Stimulated activated CD4-positive, alpha-beta T cell treated with anti-CD3 and anti-CD28 coated beads, Interleukin-1b, Interleukin-23, amount 100 ng/mL, for 48 hours (primary cell): ENCODE measurements around the gene PLEKHA5.
A peak's percentile ranks its signal among the peaks of the same experiment; 100 is the strongest.

Experiments
- DNase-seq: peaks from one replicate; pipeline ENCODE4 v3.0.0-alpha.2; 2020

The PLEKHA5 gene

DNA sequence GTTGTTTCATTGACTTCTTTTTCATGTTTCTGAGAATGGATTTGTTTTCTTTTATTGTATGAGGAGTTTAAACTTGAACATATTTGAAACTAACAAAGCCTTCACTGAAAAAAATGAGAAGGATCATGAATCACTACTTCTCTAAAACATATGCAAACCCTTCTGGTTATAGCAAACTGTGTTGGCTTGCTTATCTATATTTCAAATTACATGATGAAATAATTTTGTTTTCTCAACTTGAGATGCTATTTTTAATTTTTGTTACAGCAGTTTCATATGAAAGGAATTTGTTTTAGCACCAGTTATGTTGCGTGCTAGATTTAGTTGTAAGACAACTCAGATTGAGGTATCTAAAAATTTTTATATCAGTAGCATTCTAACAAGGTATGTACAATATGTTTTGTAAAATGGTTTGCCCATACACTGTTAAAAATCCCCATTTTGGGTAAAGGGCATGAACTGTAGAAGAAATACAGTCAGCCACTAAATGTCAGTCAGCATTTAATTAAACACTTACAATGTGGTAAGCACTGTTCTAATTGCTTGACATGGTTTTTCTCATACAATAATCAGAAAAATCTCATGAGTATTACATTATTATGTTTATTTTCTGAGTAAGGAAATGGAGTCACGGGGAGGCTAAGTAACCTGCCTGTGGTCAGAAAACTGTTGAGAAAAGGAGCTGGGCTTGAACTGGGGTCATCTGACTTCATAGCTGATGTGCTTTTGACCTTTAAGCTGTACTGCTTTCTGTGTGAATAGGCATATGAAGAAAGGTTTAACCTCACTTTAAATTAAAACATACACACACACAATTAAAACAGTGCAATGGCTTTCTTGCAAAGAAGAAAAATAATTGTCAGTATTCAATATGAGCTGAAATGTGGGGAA, 105.7 kb downstream of the PLEKHA5 start:
- DNase-seq: no peak

DNA sequence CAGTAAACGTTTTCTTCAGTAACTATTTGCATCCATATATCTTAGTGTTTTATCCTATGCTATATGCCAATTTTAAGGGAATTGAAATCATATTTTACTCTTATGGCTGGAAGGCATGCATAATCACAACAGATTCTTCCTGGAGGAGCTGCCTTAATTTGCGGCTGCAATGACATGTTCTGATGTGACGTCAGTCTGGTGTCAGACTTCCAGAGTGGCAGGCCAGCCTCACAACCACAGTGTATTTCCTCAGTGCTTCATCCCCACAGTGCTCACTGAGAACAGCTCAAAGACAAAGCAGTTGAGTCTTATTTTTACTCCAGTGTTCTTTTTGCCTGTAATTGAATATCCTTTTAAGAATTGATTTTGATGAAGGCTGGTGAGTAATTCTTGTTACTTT, 107.1 kb downstream of the PLEKHA5 start:
- DNase-seq: no peak

DNA sequence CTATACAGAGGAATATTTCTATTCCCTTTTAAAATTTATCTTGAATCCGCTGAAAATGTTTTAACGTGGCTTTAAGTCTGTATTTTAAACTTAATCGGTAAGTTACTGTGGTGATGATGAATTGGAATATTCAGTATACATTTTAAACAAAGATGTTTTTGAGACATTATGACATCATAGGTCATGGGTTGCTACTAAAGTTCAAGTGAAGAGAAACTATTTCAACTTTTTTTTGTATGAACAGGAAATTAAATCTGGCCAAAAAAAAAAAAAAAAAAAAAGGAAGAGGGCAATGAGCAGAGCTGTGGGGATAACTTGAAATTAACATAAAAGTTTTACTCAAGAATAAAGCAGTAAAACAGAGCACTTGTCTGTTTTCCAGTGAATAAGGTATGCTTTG, 109.0 kb downstream of the PLEKHA5 start:
- DNase-seq: no peak

DNA sequence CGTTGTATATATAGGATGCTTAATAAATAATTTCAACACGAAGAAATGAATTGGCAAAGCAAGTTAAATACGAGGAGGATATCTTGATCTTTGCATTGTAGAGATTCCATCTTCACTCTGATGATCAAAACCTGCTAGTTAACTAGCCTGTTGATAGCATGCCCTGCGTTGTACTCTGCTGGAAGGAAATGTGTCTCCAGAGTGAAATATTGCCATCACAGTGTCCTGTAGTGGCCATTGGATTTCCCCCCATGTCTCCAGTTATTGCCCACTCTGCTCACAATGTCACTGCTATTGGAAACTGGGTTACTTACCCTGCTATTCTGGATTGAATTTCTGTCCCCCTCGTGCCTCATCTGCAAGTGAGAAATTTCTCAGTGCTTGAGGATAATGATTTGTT, 109.6 kb downstream of the PLEKHA5 start:
- DNase-seq: no peak

DNA sequence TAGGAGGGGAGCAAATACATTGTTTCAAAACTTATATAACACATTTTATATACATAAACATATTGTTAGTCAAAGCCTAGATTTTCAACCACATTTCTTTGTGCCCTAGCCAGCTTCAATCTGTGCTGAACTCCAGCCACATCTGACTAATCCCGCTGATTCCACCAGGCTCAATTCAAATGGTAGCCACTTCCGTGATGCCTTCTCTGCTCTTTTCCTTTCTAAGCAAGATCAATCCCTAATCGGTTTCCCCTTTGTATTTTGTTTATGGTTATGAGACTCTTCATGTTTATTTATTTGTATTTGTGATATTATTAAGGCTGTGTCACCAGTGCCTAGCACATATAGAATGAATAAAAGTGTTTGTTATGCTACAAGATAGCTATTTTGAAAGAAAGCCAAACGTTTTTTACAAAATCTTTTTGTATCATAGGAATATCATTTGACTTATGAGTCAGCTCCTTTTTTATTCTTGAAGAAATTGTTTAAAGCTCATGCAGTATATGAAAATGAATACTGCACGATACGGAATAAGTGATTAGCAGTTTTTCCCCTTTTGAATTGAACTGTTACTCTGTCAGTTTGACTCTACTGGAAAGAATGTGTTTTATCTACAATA, 110.2 kb downstream of the PLEKHA5 start:
- no peak for DNase-seq

DNA sequence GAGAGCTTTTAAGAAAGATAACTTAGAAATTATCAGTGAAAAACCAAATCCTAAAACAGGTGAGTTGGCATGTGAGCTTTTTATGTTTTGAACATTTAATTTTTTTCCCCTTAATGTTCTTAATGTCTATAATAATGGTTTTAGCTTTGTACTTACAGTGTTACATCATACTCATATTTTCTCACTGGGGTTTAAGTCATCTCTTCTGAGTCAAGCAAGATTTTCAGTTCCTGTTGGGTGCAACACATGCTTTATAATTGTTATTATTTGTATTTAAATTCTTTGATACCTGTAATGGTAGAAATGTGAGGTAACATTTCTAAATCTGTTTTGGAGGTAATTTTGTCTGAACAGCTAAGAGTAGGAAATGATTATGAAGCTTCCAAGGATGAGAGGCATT, 113.0 kb downstream of the PLEKHA5 start:
- DNase-seq: no peak

DNA sequence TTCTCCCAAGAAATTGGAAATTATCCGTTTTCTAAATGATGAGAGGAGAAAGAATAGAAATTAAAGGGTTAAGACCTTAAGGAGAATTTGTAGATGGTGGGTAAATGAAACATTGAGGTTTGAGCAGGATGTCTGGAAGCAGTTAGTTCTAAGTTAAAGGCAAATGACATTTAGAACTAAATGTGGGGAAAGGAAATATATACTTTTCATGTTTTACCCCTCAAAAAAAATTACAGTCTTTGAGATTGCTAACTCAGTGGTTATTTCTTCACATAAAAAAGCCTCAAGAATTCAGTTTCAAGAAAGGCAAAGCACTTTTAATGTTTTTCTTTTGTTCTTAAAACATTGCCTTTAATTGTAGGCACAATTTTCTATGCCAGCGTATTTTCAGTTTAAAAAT, 114.0 kb downstream of the PLEKHA5 start:
- DNase-seq: no peak

DNA sequence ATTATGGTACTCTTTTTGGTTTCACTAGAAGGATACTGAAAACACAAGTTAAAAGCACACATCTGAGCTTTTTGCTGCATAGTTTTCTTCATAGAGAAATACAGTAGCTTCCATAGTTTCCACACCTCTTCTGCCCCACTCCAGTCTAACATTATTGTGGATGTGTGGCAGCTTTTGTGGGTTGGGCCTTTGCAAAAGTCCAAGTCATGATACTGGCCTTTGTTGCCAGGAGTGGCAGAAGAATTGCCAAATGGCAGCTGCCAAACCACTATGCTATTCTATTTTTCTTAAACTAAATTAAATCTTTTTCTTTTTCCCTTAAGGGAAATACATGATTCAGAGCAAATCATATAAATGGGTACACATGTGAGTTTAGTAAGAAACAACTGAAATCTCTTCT, 114.8 kb downstream of the PLEKHA5 start:
- DNase-seq: no peak

DNA sequence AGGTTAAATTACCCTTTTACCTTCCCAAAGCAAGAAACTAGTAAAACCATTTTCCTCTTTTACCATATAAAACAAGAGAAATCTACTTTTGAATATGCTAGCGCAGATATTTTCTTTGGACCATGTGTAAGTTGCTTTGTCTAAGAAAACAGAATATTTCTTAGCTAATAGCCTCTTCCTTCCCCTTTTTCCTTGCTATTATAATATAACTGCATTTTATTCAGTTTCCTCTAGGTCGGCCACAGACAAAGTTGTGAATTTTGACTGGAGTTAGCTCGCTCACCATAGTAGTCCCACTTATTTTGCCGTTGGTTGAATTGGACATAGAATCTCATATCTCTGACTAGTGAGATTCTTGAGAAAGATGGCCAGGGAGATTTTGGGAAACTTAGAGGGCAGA, 115.6 kb downstream of the PLEKHA5 start:
- no peak for DNase-seq

DNA sequence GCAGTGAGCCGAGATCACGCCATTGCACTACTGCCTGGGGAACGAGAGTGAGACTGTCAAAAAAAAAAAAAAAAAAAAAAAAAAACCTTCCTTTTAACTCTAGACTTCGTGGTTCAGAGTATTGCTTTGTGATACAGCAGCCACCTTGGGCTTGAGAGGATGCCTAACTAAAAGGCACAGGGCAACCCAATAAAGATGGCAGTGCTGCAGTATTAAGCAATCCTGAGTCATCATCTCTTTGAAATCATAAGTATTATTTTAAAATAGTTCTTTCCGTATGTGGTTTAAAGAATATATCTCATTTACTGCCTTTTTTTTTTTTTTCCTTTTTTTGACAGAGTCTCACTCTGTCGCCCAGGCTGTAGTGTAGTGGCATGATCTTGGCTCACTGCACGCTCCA, 116.1 kb downstream of the PLEKHA5 start:
- no peak for DNase-seq

DNA sequence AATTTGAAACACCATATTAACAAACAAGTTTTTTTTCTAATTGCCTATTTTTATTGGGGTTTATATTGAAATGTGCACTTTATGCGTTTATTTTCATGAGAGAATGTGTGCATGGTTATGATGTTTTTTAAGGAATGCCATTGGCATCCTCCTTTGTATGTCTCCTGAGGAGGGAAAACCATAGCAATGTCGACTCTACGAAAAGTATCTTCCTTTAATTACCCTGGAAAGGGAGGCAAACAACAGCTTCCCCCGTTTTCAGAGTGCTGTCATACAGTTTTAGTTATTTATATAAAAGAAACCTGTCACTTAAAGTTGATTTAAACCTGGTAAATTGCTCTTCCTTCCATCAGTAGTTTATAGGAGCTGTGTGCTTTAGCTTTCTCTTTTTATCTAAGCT, 117.4 kb downstream of the PLEKHA5 start:
- no peak for DNase-seq

DNA sequence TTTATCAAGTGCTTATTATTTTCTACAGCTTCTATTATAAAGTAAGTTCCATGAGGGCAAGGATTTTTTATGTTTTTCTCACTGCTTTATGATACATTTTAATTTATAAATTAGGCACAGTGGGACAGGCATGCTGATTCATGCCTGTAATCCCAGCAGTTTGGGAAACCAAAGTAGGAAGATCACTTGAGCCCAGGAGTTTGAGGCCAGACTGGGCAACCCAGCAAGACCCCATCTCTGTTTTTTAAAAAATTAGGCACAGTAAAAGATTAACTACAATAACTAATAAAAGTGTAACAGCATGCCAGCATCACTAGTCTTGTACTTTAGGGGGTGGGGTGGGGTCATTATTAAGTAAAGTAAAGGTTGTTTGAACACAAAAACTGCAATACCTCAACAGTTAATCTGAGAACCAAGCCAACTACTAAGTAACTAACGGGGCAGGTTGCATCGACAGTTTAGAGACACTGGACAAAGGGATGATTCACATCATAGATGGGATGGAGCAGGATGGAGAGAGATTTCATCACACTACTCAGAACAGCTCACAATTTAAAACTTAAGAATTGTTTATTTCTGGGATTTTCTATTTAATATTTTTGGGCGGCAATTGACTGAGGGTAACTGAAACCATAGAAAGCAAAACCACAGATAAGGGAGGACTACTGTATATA, 119.5 kb downstream of the PLEKHA5 start:
- no peak for DNase-seq

DNA sequence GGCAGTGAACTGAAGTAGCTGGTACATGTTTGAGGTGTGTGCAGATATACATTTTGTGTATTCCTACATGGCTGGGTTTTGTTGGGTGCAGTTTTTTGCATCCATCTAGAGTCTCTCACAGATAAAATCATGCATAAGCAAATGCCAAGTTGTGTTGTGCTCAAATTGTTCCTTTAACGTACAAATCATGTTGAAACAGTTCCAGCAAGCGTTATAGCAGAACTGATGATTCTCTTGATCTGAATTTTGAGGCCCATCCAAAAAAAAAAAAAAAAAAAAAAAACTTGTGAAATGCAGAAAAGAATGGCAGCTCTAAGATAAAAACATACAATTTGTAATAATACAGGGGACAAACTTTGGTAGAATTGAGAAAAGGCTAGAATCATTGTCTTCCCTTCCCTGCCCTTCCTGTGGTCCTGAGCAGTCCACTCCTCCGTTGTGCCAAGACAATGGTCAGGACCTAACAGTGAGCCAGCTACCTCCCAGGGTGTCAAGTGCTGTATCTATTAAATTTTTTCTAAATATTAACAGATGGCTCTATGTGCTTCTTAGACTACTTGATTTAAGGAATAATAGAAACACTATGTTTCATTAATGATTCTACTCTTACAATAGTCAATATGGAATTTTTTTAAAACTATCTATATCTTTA, 122.1 kb downstream of the PLEKHA5 start:
- DNase-seq: no peak

DNA sequence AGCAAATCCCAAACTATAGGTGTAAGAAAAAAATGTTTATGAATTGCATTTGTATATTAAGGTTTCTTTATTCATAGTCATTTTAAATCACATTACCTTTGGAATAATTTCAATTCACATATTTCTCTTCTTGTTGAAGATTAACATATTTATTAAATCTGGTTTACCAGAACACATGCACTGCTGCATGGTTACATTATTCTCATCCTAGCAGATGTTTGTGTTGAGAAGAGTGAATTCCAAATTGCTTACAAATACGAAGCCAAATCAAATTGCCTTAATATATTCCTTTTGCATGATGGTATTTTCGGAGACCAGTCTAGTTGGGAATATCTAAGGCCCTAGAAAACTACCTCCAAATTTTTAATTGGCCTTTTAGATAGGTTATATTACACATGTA, 130.6 kb downstream of the PLEKHA5 start:
- DNase-seq: no peak

DNA sequence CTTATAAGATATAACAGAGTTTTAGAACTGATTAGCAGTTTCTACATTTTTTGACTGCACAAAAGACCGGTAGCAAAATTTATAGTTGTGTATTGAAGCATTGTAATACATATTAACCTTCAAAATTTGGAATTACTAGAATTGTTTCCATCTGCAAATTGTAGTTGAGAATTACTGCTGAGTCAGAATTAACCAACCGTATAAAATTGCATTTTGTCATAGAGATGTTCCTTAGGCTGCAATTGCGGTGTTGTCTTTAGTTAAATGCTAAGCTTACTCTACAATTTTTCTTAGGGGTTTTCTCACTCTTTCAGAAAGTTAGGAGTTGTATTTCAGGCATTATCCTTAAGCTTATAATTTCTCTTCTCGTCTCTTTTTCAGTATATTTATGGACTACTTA, 132.2 kb downstream of the PLEKHA5 start:
- DNase-seq: no peak

DNA sequence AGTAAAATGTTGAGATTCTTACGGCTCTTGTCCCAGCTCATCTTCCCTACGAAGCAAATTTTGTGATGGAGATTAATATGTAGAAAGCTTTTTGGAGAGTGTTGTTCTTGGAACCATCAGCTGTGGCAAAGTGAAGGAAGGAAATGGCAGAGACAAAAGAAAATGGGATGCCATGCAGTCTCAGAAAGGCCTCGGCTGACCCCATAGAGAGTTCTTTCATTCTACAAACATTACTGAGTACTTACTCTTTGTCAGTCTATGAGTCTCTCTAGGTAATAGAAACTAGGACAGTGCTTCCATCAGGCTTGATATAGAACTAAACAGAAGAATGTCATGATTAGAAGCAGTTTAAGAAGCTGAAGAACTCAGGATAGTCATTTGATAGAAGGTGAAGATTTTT, 134.1 kb downstream of the PLEKHA5 start:
- no peak for DNase-seq

DNA sequence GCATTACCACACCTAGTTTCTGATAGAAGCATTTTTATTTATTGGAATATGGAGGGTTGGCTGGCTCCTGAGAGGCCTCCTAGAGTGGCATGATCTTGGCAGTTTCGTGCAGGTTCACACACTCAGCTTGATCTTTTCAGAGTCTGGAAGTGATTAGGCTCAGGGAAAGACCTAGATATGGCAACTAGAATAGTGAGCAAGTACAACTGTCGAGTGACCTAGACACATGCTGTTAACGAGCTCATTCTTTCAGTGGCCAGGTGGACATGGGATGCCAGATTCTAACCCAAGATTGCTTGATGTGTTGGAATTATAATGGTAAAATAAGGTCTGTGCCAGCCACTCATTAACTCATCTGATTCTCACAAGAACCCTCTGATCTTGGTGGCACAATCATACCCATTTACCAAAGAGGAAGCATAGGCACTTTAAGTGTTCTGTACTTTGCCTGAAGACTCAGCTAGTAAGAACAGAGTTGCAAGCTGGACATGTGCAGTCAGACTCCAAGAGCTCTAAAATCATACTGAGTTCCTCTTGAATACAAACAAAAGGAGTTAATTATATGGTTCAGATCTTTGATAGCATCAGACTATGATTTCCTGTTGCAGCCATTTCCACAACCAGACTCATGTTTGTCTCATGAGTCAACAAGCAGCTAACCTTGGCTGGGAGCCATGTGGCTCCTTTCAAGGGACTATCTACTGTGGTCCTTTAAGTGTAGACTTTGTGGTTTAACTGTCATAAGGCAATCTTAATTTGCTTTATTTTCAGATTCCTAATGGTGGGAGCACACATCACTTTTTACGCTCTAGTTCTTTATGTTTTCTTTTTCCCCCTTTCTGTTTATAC, 144.2 kb downstream of the PLEKHA5 start:
- DNase-seq: peak; percentile 44

DNA sequence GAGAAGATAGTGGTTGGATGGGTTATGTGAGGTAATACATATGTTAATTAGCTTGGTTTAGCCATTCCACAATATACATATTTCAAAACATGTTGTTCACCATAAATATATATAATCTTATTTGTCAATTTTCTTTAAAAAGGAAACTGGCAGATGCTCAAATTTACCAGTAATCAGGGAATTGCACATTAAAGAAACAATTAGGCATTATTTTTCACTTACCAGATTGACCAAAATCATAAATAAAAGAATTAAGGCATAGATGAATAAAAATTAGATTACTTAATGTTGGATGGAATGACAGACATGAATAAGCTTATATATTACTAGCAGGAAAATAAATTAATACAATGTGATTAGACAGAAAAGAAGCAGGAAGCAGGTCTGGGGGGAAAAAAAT, 147.2 kb downstream of the PLEKHA5 start:
- no peak for DNase-seq

DNA sequence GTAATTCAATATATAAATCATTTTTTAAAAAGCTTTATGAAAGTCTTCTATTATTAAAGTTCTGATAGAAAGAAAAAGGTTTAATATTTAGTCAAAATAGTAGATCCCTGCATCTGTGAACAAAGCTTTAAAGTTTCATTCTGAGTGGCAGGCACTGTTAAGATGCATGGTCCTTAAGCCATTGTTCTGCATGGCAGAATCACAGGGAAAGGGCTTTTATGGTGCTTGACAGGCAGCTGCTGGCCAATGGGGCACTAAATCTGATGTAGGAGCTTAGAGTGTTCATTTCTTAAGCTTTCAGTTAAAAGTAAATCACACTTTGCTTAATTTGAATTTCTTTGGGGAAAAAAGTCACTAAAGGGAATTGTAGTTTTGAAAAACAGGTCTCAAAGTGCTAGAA, 148.2 kb downstream of the PLEKHA5 start:
- no peak for DNase-seq

DNA sequence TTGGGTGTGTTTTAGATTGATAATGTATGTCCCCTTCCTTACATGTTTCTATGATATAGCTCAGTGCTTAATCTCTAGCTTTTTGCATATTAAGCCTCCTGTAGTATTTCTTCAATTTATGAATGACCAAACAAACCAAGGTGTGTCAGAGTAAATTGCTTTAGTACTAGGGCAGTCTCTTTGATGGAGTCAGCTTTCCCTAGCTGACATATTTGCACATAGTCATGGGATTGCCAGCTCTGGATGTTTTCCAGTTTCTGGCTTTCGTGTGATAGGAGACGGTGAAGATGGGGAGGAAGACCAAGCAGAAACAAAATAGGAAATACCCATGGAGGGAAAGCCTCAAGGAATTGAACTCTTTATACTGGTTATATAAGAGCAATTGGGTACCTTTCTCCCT, 148.9 kb downstream of the PLEKHA5 start:
- DNase-seq: no peak

DNA sequence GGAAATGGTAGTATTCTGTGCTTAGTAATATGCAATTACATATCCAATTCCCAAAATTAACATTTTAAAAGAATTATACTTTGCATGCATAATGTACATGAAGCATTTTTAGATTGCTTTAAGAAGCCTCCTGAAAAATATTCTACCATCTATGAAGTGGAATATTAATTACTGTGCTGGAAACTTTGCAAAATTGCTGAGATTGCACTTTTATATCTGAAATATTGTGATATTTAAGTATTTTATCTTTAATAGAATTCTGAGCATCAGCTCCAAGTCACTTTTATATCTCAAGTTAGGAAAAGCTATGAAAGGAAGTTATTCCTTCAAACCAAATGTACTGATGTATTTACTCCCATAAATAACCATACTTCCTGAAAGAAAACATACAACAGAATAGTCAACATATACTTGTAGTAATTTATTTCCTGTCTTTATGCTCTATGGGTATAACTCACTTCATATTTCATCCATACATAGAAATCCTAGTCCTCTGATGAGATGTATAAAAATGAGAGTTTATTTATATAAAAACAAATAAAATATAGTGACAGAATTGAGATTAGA, 152.7 kb downstream of the PLEKHA5 start:
- no peak for DNase-seq

DNA sequence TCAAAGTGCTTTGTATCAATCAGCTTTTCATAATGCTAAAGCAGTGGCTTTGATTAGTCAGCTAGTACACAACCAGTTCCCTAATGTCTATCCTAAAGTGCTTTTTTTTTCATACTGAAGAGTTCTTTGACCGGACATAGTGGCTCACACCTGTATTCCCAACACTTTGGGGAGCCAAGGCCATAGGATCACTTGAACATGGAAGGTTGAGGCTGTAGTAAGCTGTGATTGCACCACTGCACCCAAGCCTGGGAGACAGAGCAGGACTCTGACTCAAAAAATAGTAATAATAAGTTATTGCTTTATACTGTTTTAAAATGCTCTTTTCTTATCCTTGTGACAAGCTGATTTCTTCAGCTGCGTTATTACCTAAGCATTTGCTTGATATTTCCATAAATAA, 155.1 kb downstream of the PLEKHA5 start:
- DNase-seq: no peak
